ENCODE results near the gene LCN10.

GRCh38 chr9:136763649-136764035 lies 20.9 kb upstream of the LCN10 start:
- TF ChIP-seq CTCF (IDR thresholded peaks at IDR 0.05) (no peak), EP300 (IDR thresholded peaks at IDR 0.05; ENCODE audit: low read depth) (no peak), POLR2A (IDR thresholded peaks at IDR 0.05) (no peak)

Data from transverse colon (tissue), 3 donors.